IMR-90 (cell line): ENCODE data around the gene GFRA4. TPM values are rescaled to one million over a fixed set of nuclear protein-coding genes. Genes with fewer than 3 reads are reported as not detected.

Experiments used
- ATAC-seq: fragments of 200-7000 bp; cut with Tn5 transposase; 2 replicates; pipeline ENCODE4 v1.9.1; 2020; ENCODE audit warnings: low read depth, mild to moderate bottlenecking, moderate library complexity
- BruUV-seq: library from RNA; stranded (reverse); fragments of 400-500 nt; replicated peaks from 2 replicates; lab custom pipeline; 2021; lab: Mats Ljungman, UMichigan
- CTCF ChIA-PET: fragments of 300-600 bp; formaldehyde crosslinking; extraction: SDS; loops from one replicate; lab custom pipeline; 2021; ENCODE audit warnings: antibody characterized with exemption; lab: Yijun Ruan, JAX
- POLR2A ChIA-PET: fragments of 300-600 bp; sonication (Branson Sonifier 250); formaldehyde crosslinking; loops from one replicate; lab custom pipeline; 2022; ENCODE audit warnings: antibody characterized with exemption; ENCODE audit not compliant: unreplicated experiment; lab: Charles Lee
- DNase-seq: peaks from one replicate; pipeline ENCODE4 v3.0.0; 2013
- H2AFZ ChIP-seq: replicated peaks from 2 replicates; pipeline ENCODE3; 2013; ENCODE audit warnings: low read length, mild to moderate bottlenecking; ENCODE audit not compliant: poor library complexity
- H2AK5ac ChIP-seq: 2 replicates; pipeline ENCODE4 v1.6.1; 2013; ENCODE audit warnings: low read depth, low read length, inconsistent platforms
- H2AK9ac ChIP-seq: replicated peaks from 2 replicates; pipeline ENCODE3; 2013; ENCODE audit warnings: mild to moderate bottlenecking, low read depth, low read length, moderate library complexity; ENCODE audit not compliant: poor library complexity
- H2BK120ac ChIP-seq: 2 replicates; pipeline ENCODE4 v1.6.1; 2013; ENCODE audit warnings: low read depth, low read length, inconsistent platforms
- H2BK15ac ChIP-seq: 3 replicates; pipeline ENCODE4 v1.6.1; 2013; ENCODE audit warnings: low read depth, low read length, inconsistent platforms
- H2BK20ac ChIP-seq: 2 replicates; pipeline ENCODE4 v1.6.1; 2013; ENCODE audit warnings: low read depth, mild to moderate bottlenecking, inconsistent platforms, low read length, moderate library complexity
- H2BK5ac ChIP-seq: 2 replicates; pipeline ENCODE4 v1.6.1; 2013; ENCODE audit warnings: mild to moderate bottlenecking, low read depth, low read length, inconsistent platforms; ENCODE audit not compliant: poor library complexity, severe bottlenecking
- H3K14ac ChIP-seq: replicated peaks from 2 replicates; pipeline ENCODE4 v1.6.1; 2013; ENCODE audit warnings: low read depth, low read length, inconsistent platforms
- H3K18ac ChIP-seq: 2 replicates; pipeline ENCODE4 v1.6.1; 2013; ENCODE audit warnings: low read depth, low read length, control low read depth
- H3K23ac ChIP-seq: 2 replicates; pipeline ENCODE4 v1.6.1; 2013; ENCODE audit warnings: low read depth, low read length, inconsistent platforms
- H3K27ac ChIP-seq: 2 replicates; pipeline ENCODE4 v1.5.1; 2013; ENCODE audit warnings: mild to moderate bottlenecking, control low read depth, low read length; ENCODE audit not compliant: insufficient read depth
- H3K27me3 ChIP-seq: 2 replicates; pipeline ENCODE4 v1.6.1; 2013; ENCODE audit warnings: low read length; ENCODE audit not compliant: control insufficient read depth, insufficient read depth
- H3K36me3 ChIP-seq: 2 replicates; pipeline ENCODE4 v1.6.1; 2013; ENCODE audit warnings: low read length, mixed read lengths; ENCODE audit not compliant: control insufficient read depth, insufficient read depth
- H3K4ac ChIP-seq: 2 replicates; pipeline ENCODE4 v1.6.1; 2013; ENCODE audit warnings: low read depth, low read length, inconsistent platforms
- H3K4me1 ChIP-seq: 2 replicates; pipeline ENCODE4 v1.6.1; 2013; ENCODE audit warnings: low read length, mixed read lengths; ENCODE audit not compliant: control insufficient read depth, insufficient read depth
- H3K4me2 ChIP-seq: 2 replicates; pipeline ENCODE4 v1.6.1; 2013; ENCODE audit warnings: low read depth, mild to moderate bottlenecking, control low read depth, low read length, moderate library complexity
- H3K4me3 ChIP-seq: 2 replicates; pipeline ENCODE4 v1.5.1; 2013; ENCODE audit warnings: low read depth, mild to moderate bottlenecking, control low read depth, low read length, moderate library complexity; ENCODE audit not compliant: insufficient read depth
- H3K56ac ChIP-seq: 2 replicates; pipeline ENCODE4 v1.6.1; 2013; ENCODE audit warnings: low read length, inconsistent platforms; ENCODE audit not compliant: insufficient read depth; ENCODE audit errors: extremely low read depth
- H3K79me1 ChIP-seq, 2 experiments: 2 replicates each; pipeline ENCODE4 v1.6.1; 2013; ENCODE audit warnings: low read length in 2 of 2, inconsistent platforms in 1 of 2, low read depth in 1 of 2
- H3K9ac ChIP-seq: 2 replicates; pipeline ENCODE4 v1.6.1; 2013; ENCODE audit warnings: low read depth, low read length, control low read depth
- H3K9me1 ChIP-seq: 2 replicates; pipeline ENCODE4 v1.6.1; 2013; ENCODE audit warnings: low read length, inconsistent platforms; ENCODE audit not compliant: insufficient read depth
- H3K9me3 ChIP-seq: 2 replicates; pipeline ENCODE4 v1.6.1; 2013; ENCODE audit warnings: low read length; ENCODE audit not compliant: control insufficient read depth, insufficient read depth
- H4K20me1 ChIP-seq: 2 replicates; pipeline ENCODE4 v1.6.1; 2013; ENCODE audit warnings: low read length, inconsistent platforms; ENCODE audit not compliant: insufficient read depth
- H4K5ac ChIP-seq: 2 replicates; pipeline ENCODE4 v1.6.1; 2013; ENCODE audit warnings: mild to moderate bottlenecking, low read depth, low read length, control low read depth
- H4K8ac ChIP-seq, 2 experiments: 2 replicates each; pipeline ENCODE4 v1.6.1; 2013; ENCODE audit warnings: low read depth in 2 of 2, low read length in 2 of 2, control low read depth in 1 of 2, inconsistent platforms in 1 of 2
- H4K91ac ChIP-seq: 2 replicates; pipeline ENCODE4 v1.6.1; 2013; ENCODE audit warnings: low read depth, low read length, inconsistent platforms; ENCODE audit not compliant: insufficient read depth
- CEBPB ChIP-seq: IDR thresholded peaks from 2 replicates; pipeline ENCODE4 v1.6.1; 2012; ENCODE audit warnings: low read depth, low read length, improper control_type of control experiment
- CTCF ChIP-seq: conservative IDR thresholded peaks from 2 replicates; pipeline ENCODE4 v1.5.1; 2012; ENCODE audit warnings: mild to moderate bottlenecking, low read depth, low read length, improper control_type of control experiment
- FOS ChIP-seq: fragments of 150-350 bp; IDR thresholded peaks from 2 replicates; pipeline ENCODE4 v1.6.1; 2016; ENCODE audit warnings: low read depth, low read length
- MAFK ChIP-seq: IDR thresholded peaks from 2 replicates; pipeline ENCODE4 v1.6.1; 2012; ENCODE audit warnings: low read depth, low read length, improper control_type of control experiment
- MXI1 ChIP-seq: IDR thresholded peaks from 2 replicates; pipeline ENCODE4 v1.6.1; 2012; ENCODE audit warnings: low read depth, mild to moderate bottlenecking, low read length, moderate library complexity, borderline replicate concordance
- POLR2A ChIP-seq: IDR thresholded peaks from 2 replicates; pipeline ENCODE4 v1.6.1; 2012; ENCODE audit warnings: mild to moderate bottlenecking, low read depth, low read length
- RCOR1 ChIP-seq: IDR thresholded peaks from 2 replicates; pipeline ENCODE4 v1.6.1; 2012; ENCODE audit warnings: mild to moderate bottlenecking, low read length, improper control_type of control experiment; ENCODE audit not compliant: insufficient replicate concordance
- RFX5 ChIP-seq: IDR thresholded peaks from 2 replicates; pipeline ENCODE4 v1.8.0; 2012; ENCODE audit warnings: low read depth, mild to moderate bottlenecking, low read length, moderate library complexity
- SMC3 ChIP-seq: fragments of 150-350 bp; IDR thresholded peaks from 2 replicates; pipeline ENCODE4 v1.6.1; 2016; ENCODE audit warnings: low read depth, mild to moderate bottlenecking, antibody characterized with exemption, low read length, moderate library complexity
- WGBS, 2 experiments: methylation state at CpG; one replicate each; pipeline versions ENCODE4 v1.1.5 to v1.1.7; 2013; ENCODE audit warnings: missing lambda C conversion rate in 2 of 2; ENCODE audit not compliant: insufficient read length in 1 of 2; ENCODE audit errors: extremely low coverage in 2 of 2; 5-methylcytosine and 5-hydroxymethylcytosine counted together
- dilution Hi-C: fragments of 300-500 bp; cut with HindIII; formaldehyde crosslinking; loops from one replicate; pipeline ENCODE4 v1.14.3; 2018; ENCODE audit warnings: low sequenced_read_pairs; ENCODE audit not compliant: unreplicated experiment
- in situ Hi-C: fragments of 300-500 bp; cut with MboI; formaldehyde crosslinking; loops from 3 replicates; pipeline ENCODE4 v1.14.3; 2019; ENCODE audit warnings: low sequenced_read_pairs, inconsistent platforms, mixed read lengths
- intact Hi-C: fragments of 100-400 bp; cut with micrococcal nuclease; formaldehyde crosslinking; loops from 2 replicates; pipeline ENCODE4 v1.10.0; 2022
- polyA plus RNA-seq, 3 experiments: library from polyadenylated mRNA; depleted of rRNA; stranded (reverse); fragments of >200 nt; gene quantifications; 2 replicates each; pipeline ENCODE4 v1.2.3, GENCODE V29; 2012; ENCODE audit warnings: low replicate concordance in 1 of 3
- total RNA-seq: library from RNA; depleted of rRNA; stranded (reverse); fragments of >200 nt; gene quantifications from 2 replicates; pipeline ENCODE4 v1.2.3, GENCODE V29; 2012

Gene GFRA4
- total and polyA plus RNA-seq, 2 of the 4 experiments (the other 2 are of a cell fraction), result not detected

- TF ChIP-seq RCOR1, result no peak
Measured at GRCh38 chr20:3696745-3697587, 33.8 kb upstream of the GFRA4 start (continued).

- H3K79me1 ChIP-seq, result no peaks in the 10 kb centered on the region
- no peak for DNase-seq
- no peak overlapping the region for H4K5ac ChIP-seq
- no peak overlapping the region for H2BK120ac ChIP-seq
- H3K9ac ChIP-seq, result no peak overlapping the region
- H3K36me3 ChIP-seq, result no peaks in the 10 kb centered on the region
- no peak overlapping the region for H3K4me2 ChIP-seq
- H3K9me3 ChIP-seq, result peaks cover 4% of the 10 kb centered on the region; the same call in 1 of the 2 replicates
- H3K23ac ChIP-seq, result no peak overlapping the region
- in situ Hi-C loops, result no loop called here
- no peak overlapping the region for H4K8ac ChIP-seq
- H2BK20ac ChIP-seq, result no peak overlapping the region
- H3K4me1 ChIP-seq, result no peaks in the 10 kb centered on the region
- dilution Hi-C loops, result no loop called here
- no peak overlapping the region for H4K91ac ChIP-seq
- TF ChIP-seq MAFK (no peak), RFX5 (no peak), CTCF (peak; percentile 38), CEBPB (no peak), POLR2A (no peak), SMC3 (0 out of 2 replicates have a peak, but pooled peaks have one; percentile 16), MXI1 (no peak), FOS (no peak)
- no peak overlapping the region for H3K56ac ChIP-seq
- H3K4ac ChIP-seq, result no peak overlapping the region
- H3K27me3 ChIP-seq, result peaks cover 29% of the 10 kb centered on the region; the same call in 1 of the 2 replicates
- no peak overlapping the region for H3K18ac ChIP-seq
- intact Hi-C loops, result no loop called here
- H4K20me1 ChIP-seq, result no peaks in the 10 kb centered on the region
- no peak overlapping the region for H2BK5ac ChIP-seq
- H3K4me3 ChIP-seq, result no peak overlapping the region
- no peak overlapping the region for H3K27ac ChIP-seq
- ATAC-seq, result no peak
- no TSS peak for BruUV-seq
- ChIA-PET POLR2A (no interaction called here), CTCF (interaction anchor here (0.6 to 1.4 kb wide), 2 partner anchors 44 to 133 kb away, joined by 3 to 4 read pairs; no protein-coding TSS in a partner anchor)
- no CpG with 5 or more reads among the region's 1 CpG for WGBS, 2 experiments
- H3K9me1 ChIP-seq, result no peaks in the 10 kb centered on the region
- H2AK9ac ChIP-seq, result no peak overlapping the region
- no peak overlapping the region for H2AFZ ChIP-seq
- H3K14ac ChIP-seq, result no peak overlapping the region
- H2AK5ac ChIP-seq, result no peak overlapping the region
- no peak overlapping the region for H2BK15ac ChIP-seq
Measured at GRCh38 chr20:3696200-3696599, 33.0 kb upstream of the GFRA4 start.
